Endothelial cell of umbilical vein (primary cell): ENCODE results near the gene CRKL. TPM values are rescaled to one million over a fixed set of nuclear protein-coding genes. Genes with fewer than 3 reads are reported as not detected.

Experiments
- BruUV-seq: library from RNA; stranded (reverse); fragments of 400-500 nt; replicated peaks from 2 replicates; lab custom pipeline; 2021; lab: Mats Ljungman, UMichigan
- CTCF ChIA-PET: fragments of 300-600, 350-600 bp; sonication (Branson Sonifier 250); formaldehyde crosslinking; loops from one replicate; lab custom pipeline; 2021; ENCODE audit warnings: antibody characterized with exemption, inconsistent platforms; lab: Charles Lee
- POLR2A ChIA-PET: fragments of 300-600, 350-600 bp; sonication (Branson Sonifier 250); formaldehyde crosslinking; loops from one replicate; lab custom pipeline; 2021; ENCODE audit warnings: antibody characterized with exemption, inconsistent platforms; lab: Charles Lee
- DNase-seq: peaks from one replicate; pipeline ENCODE4 v3.0.0-alpha.2; 2011; ENCODE audit warnings: low read depth, low spot score
- FAIRE-seq: peaks from 2 replicates; lab custom pipeline; 2011; peaks lifted over from hg19 to GRCh38; lab: Jason Lieb, UNC
- H2AFZ ChIP-seq: 2 replicates; pipeline ENCODE4 v1.6.0; 2012; ENCODE audit warnings: low read depth, low read length, control low read depth, inconsistent platforms
- H3K27ac ChIP-seq: 2 replicates; pipeline ENCODE4 v1.5.1; 2011; ENCODE audit warnings: low read depth, mild to moderate bottlenecking, control low read depth, low read length, moderate library complexity; ENCODE audit not compliant: insufficient read depth
- H3K27me3 ChIP-seq, 2 experiments: 2 replicates each; pipeline versions ENCODE4 v1.6.0 to v1.6.1; 2011; ENCODE audit warnings: low read length in 2 of 2, mixed read lengths in 1 of 2; ENCODE audit not compliant: control insufficient read depth in 2 of 2, insufficient read depth in 2 of 2
- H3K36me3 ChIP-seq, 2 experiments: 2 replicates in 1 of 2; 3 replicates in 1 of 2; pipeline ENCODE4 v1.5.1; 2011; ENCODE audit warnings: low read length in 2 of 2, mild to moderate bottlenecking in 1 of 2, moderate library complexity in 1 of 2; ENCODE audit not compliant: control insufficient read depth in 2 of 2, insufficient read depth in 2 of 2; ENCODE audit errors: extremely low read depth in 1 of 2
- H3K4me1 ChIP-seq: 3 replicates; pipeline ENCODE4 v1.5.1; 2011; ENCODE audit warnings: mild to moderate bottlenecking, low read length; ENCODE audit not compliant: control insufficient read depth, insufficient read depth; ENCODE audit errors: extremely low read depth
- H3K4me2 ChIP-seq: 2 replicates; pipeline ENCODE4 v1.6.1; 2011; ENCODE audit warnings: low read length, control low read depth, mixed read lengths; ENCODE audit not compliant: insufficient read depth
- H3K4me3 ChIP-seq, 3 experiments: fragments of 200-600 bp in 1 of 3; sonication (generic), shearing (Covaris generic) in 1 of 3; replicated peaks in 1 of 3; 2 replicates each; pipeline ENCODE4 v1.5.1; 2011 to 2016; ENCODE audit warnings: control low read depth in 3 of 3, low read length in 3 of 3, mild to moderate bottlenecking in 2 of 3, inconsistent platforms in 1 of 3, low read depth in 1 of 3, moderate library complexity in 1 of 3; ENCODE audit not compliant: insufficient read depth in 1 of 3
- H3K79me2 ChIP-seq: 2 replicates; pipeline ENCODE4 v1.6.0; 2012; ENCODE audit warnings: low read length, inconsistent platforms; ENCODE audit not compliant: control insufficient read depth, insufficient read depth
- H3K9ac ChIP-seq: replicated peaks from 2 replicates; pipeline ENCODE3; 2011; ENCODE audit warnings: low read length, control low read depth; ENCODE audit not compliant: insufficient read depth; ENCODE audit errors: extremely low read depth
- H3K9me1 ChIP-seq: replicated peaks from 3 replicates; pipeline ENCODE4 v1.6.0; 2011; ENCODE audit warnings: mild to moderate bottlenecking, low read length; ENCODE audit not compliant: control insufficient read depth, insufficient read depth; ENCODE audit errors: extremely low read depth
- H3K9me3 ChIP-seq: replicated peaks from 2 replicates; pipeline ENCODE4 v1.5.1; 2012; ENCODE audit warnings: low read length, inconsistent platforms; ENCODE audit not compliant: control insufficient read depth, insufficient read depth
- H4K20me1 ChIP-seq: replicated peaks from 2 replicates; pipeline ENCODE3; 2011; ENCODE audit warnings: mild to moderate bottlenecking, low read length; ENCODE audit not compliant: control insufficient read depth, insufficient read depth; ENCODE audit errors: extremely low read depth
- EZH2 ChIP-seq: IDR thresholded peaks from 2 replicates; pipeline ENCODE4 v1.6.1; 2012; ENCODE audit warnings: borderline replicate concordance, low read depth, mild to moderate bottlenecking, moderate library complexity, low read length, inconsistent platforms; ENCODE audit not compliant: severe bottlenecking
- FOS ChIP-seq: IDR thresholded peaks from 2 replicates; pipeline ENCODE4 v1.6.1; 2011; ENCODE audit warnings: mild to moderate bottlenecking, low read length, moderate library complexity, borderline replicate concordance; ENCODE audit not compliant: insufficient read depth
- GATA2 ChIP-seq: IDR thresholded peaks from 2 replicates; pipeline ENCODE4 v1.7.0; 2011; ENCODE audit warnings: low read depth, mild to moderate bottlenecking, moderate library complexity, mixed read lengths, low read length; ENCODE audit not compliant: insufficient read length, insufficient read depth
- JUN ChIP-seq: IDR thresholded peaks from 2 replicates; pipeline ENCODE4 v1.6.1; 2011; ENCODE audit warnings: borderline replicate concordance, low read depth; ENCODE audit not compliant: insufficient read length, insufficient read depth
- MAX ChIP-seq: IDR thresholded peaks from 2 replicates; pipeline ENCODE4 v1.6.1; 2011; ENCODE audit not compliant: insufficient read depth, insufficient read length
- MYC ChIP-seq: IDR thresholded peaks from one replicate; pipeline ENCODE4 v1.6.1; 2011; ENCODE audit warnings: mild to moderate bottlenecking, low read depth, low read length
- POLR2A ChIP-seq: IDR thresholded peaks from 2 replicates; pipeline ENCODE4 v1.6.1; 2012; ENCODE audit warnings: low read depth, mild to moderate bottlenecking, control low read depth, low read length
- POLR2AphosphoS5 ChIP-seq: IDR thresholded peaks from 2 replicates; pipeline ENCODE4 v1.6.1; 2012; ENCODE audit warnings: low read depth, mild to moderate bottlenecking, control low read depth, low read length, moderate library complexity; ENCODE audit not compliant: insufficient read depth
- dilution Hi-C: fragments of 300-500 bp; cut with MboI; formaldehyde crosslinking; loops from one replicate; pipeline ENCODE4 v1.15.0; 2019; ENCODE audit warnings: low sequenced_read_pairs; ENCODE audit not compliant: extremely low pct_ligation_motif_present
- intact Hi-C: fragments of 100-400 bp; cut with micrococcal nuclease; formaldehyde crosslinking; loops from one replicate; pipeline ENCODE4 v1.10.0; 2022
- polyA plus RNA-seq, 4 experiments: library from polyadenylated mRNA; depleted of rRNA in 3 of 4; stranded (reverse) in 3 of 4; unstranded in 1 of 4; fragments of >200 nt; gene quantifications; 2 replicates each; pipeline versions ENCODE4 v1.2.1 to v1.2.3, GENCODE V29; 2011 to 2012; ENCODE audit warnings: missing spikeins in 1 of 4
- total RNA-seq: library from RNA; stranded (reverse); gene quantifications from 2 replicates; pipeline ENCODE4 v1.2.3, GENCODE V29; 2021
- TF ChIP-seq, protein P1 (sequence below), 2 donors: IDR thresholded peaks; 1 replicate in 1 of 2; 2 replicates in 1 of 2; pipeline ENCODE4 v1.5.1; 2011; ENCODE audit warnings: low read length in 2 of 2, mild to moderate bottlenecking in 2 of 2, moderate library complexity in 2 of 2, control low read depth in 1 of 2, inconsistent platforms in 1 of 2, low read depth in 1 of 2; ENCODE audit not compliant: insufficient read depth in 1 of 2; ENCODE audit errors: extremely low read depth in 1 of 2

CRKL gene
- total and polyA plus RNA-seq, 2 donors (not counting 3 experiments of a cell fraction or from before 2014, with no cell fraction given): 18.0 to 50.6 TPM

- intact Hi-C loops (no loop called here), dilution Hi-C loops (no loop called here)
- ChIA-PET CTCF (interaction anchor here (0.9 to 1.3 kb wide), 3 partner anchors 10 to 14 kb away, joined by 3 read pairs; partner anchors contain the start of gene CRKL), POLR2A (no interaction called here)
- no peak overlapping the region for H2AFZ ChIP-seq
- no peaks in the 10 kb centered on the region for H3K27me3 ChIP-seq
- TF ChIP-seq JUN: no peak
- no peak for TF ChIP-seq MYC
- no peak for TF ChIP-seq POLR2A
- no peak for TF ChIP-seq FOS
- no peak for TF ChIP-seq GATA2
- TF ChIP-seq EZH2: no peak
- no peaks in the 10 kb centered on the region for H3K4me1 ChIP-seq
- H3K79me2 ChIP-seq: peaks cover 96% of the 10 kb centered on the region
- H3K9ac ChIP-seq: no peak overlapping the region
- BruUV-seq: no TSS peak
- no peak overlapping the region for H3K4me2 ChIP-seq
- FAIRE-seq (no peak), DNase-seq (no peak)
- no peaks in the 10 kb centered on the region for H3K9me3 ChIP-seq
- H3K4me3 ChIP-seq: no peak overlapping the region
- H4K20me1 ChIP-seq: peaks cover 15% of the 10 kb centered on the region
- no peaks in the 10 kb centered on the region for H3K9me1 ChIP-seq
- H3K36me3 ChIP-seq: peaks cover 4 to 6% of the 10 kb centered on the region in 2 experiments
- no peak overlapping the region for H3K27ac ChIP-seq
Observed at GRCh38 chr22:20931126-20931654, 14.0 kb downstream of the CRKL start.

- intact Hi-C loops: no loop called here
- DNase-seq (no peak), FAIRE-seq (no peak)
- Histone ChIP-seq H4K20me1 (peaks cover 24% of the 10 kb centered on the region), H2AFZ (no peak overlapping the region), H3K27me3 (no peaks in the 10 kb centered on the region), H3K36me3 (peaks cover 5 to 9% of the 10 kb centered on the region in 2 experiments), H3K4me2 (no peak overlapping the region), H3K4me3 (no peak overlapping the region), H3K9me1 (no peaks in the 10 kb centered on the region), H3K79me2 (peaks cover 96% of the 10 kb centered on the region), H3K27ac (no peak overlapping the region), H3K4me1 (no peaks in the 10 kb centered on the region), H3K9me3 (no peaks in the 10 kb centered on the region), H3K9ac (no peak overlapping the region)
- ChIA-PET POLR2A (no interaction called here), CTCF (interaction anchor here (0.8 kb wide), 1 partner anchor 48 kb away, joined by 3 read pairs; no protein-coding TSS in a partner anchor)
- no TSS peak for BruUV-seq
- TF ChIP-seq EZH2 (no peak), POLR2AphosphoS5 (no peak), GATA2 (no peak), JUN (no peak), MYC (no peak), MAX (no peak), POLR2A (no peak), FOS (no peak)
- TF ChIP-seq, protein P1, sequence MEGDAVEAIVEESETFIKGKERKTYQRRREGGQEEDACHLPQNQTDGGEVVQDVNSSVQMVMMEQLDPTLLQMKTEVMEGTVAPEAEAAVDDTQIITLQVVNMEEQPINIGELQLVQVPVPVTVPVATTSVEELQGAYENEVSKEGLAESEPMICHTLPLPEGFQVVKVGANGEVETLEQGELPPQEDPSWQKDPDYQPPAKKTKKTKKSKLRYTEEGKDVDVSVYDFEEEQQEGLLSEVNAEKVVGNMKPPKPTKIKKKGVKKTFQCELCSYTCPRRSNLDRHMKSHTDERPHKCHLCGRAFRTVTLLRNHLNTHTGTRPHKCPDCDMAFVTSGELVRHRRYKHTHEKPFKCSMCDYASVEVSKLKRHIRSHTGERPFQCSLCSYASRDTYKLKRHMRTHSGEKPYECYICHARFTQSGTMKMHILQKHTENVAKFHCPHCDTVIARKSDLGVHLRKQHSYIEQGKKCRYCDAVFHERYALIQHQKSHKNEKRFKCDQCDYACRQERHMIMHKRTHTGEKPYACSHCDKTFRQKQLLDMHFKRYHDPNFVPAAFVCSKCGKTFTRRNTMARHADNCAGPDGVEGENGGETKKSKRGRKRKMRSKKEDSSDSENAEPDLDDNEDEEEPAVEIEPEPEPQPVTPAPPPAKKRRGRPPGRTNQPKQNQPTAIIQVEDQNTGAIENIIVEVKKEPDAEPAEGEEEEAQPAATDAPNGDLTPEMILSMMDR (IDR thresholded peaks at IDR 0.05; ENCODE audit: extremely low read depth in 1 of 2, insufficient read depth in 1 of 2, low read depth in 1 of 2, low read length in 2 of 2): no peak
- dilution Hi-C loops: no loop called here
Observed at GRCh38 chr22:20933910-20934309, 16.7 kb downstream of the CRKL start.
